Astrocyte (in vitro differentiated cells and primary cell): Measurements from ENCODE around the gene ARHGAP6.

Source experiments
- EZH2 ChIP-seq: IDR thresholded peaks from 2 replicates; pipeline ENCODE4 v1.6.1; 2012; ENCODE audit warnings: mild to moderate bottlenecking, low read length, inconsistent platforms; ENCODE audit not compliant: insufficient read depth
- TF ChIP-seq, protein P1 (sequence below): IDR thresholded peaks from 2 replicates; pipeline ENCODE4 v1.5.1; 2011; ENCODE audit warnings: low read depth, mild to moderate bottlenecking, inconsistent platforms, low read length, moderate library complexity; ENCODE audit not compliant: insufficient read depth

DNA sequence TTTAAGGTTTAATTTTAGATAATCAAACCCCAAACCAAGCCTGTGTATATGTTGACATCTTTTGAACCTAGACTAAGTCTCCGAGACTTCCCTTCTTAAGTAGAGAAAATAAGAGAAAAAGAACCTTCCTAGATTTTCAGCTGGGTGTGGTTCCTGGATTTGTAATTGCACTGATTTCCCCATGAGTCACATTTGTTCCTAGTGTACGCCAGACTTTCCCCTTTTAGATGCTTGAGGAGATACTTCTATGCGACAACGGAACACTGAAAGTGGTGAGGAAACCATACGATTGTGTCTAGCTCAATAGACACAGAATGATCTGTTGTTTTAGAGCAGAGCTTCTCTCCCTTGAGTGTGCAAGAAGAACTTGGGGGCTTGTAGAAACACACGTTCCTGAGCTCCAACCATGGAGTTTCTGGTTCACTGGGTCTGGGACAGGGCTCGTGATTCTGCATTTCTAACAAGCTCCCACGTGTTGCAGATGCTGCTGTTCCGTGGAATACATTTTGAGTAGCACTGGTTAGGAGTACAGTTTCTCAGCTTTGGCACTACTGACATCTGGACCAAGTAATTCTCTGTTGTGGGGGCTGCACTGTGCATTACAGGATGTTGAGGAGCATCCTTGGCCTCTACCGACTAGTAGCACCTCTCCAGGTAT lies 285.4 kb downstream of the ARHGAP6 start:
- TF ChIP-seq, protein P1, sequence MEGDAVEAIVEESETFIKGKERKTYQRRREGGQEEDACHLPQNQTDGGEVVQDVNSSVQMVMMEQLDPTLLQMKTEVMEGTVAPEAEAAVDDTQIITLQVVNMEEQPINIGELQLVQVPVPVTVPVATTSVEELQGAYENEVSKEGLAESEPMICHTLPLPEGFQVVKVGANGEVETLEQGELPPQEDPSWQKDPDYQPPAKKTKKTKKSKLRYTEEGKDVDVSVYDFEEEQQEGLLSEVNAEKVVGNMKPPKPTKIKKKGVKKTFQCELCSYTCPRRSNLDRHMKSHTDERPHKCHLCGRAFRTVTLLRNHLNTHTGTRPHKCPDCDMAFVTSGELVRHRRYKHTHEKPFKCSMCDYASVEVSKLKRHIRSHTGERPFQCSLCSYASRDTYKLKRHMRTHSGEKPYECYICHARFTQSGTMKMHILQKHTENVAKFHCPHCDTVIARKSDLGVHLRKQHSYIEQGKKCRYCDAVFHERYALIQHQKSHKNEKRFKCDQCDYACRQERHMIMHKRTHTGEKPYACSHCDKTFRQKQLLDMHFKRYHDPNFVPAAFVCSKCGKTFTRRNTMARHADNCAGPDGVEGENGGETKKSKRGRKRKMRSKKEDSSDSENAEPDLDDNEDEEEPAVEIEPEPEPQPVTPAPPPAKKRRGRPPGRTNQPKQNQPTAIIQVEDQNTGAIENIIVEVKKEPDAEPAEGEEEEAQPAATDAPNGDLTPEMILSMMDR = no peak
- no peak for TF ChIP-seq EZH2
